K562 treated with DMSO at 1 percent for 24 hours (cell line): ENCODE results near the gene GPR183. TPM values are rescaled to one million over a fixed set of nuclear protein-coding genes. Genes with fewer than 3 reads are reported as not detected.

ENCODE experiments used
- total RNA-seq: library from RNA; unstranded; fragments of 300-600 nt; gene quantifications from 2 replicates; pipeline ENCODE4 v1.2.3, GENCODE V29; 2022; ENCODE audit warnings: low read depth; ENCODE audit not compliant: insufficient read depth

GPR183 gene, protein sequence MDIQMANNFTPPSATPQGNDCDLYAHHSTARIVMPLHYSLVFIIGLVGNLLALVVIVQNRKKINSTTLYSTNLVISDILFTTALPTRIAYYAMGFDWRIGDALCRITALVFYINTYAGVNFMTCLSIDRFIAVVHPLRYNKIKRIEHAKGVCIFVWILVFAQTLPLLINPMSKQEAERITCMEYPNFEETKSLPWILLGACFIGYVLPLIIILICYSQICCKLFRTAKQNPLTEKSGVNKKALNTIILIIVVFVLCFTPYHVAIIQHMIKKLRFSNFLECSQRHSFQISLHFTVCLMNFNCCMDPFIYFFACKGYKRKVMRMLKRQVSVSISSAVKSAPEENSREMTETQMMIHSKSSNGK
- total RNA-seq: not detected in 2 replicates

DNA sequence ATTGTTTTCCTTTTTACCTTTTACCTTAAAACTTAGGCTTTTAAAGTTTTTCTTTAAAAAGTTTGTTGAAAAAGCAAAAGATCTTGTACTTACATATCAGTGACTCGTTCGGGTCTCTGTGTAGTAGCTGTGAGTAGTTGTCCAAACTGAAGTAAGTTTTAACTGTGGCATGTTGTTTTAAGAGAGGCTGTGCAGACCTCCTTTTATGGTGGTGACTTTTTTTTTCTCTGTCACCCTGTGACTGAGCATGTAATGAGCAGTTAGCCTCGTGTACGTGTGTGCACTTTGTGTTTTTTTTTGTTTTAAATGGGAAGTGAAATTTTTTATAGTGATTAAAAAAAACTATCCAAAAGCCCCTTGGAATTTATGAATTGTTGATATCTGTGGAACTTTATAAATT, at the start of gene GPR183:
Gene GPR183, minus strand, starts transcription at position 153 of the 400 bp plus-strand sequence. CDS start 11,254 bp downstream, outside the sequence.

DNA sequence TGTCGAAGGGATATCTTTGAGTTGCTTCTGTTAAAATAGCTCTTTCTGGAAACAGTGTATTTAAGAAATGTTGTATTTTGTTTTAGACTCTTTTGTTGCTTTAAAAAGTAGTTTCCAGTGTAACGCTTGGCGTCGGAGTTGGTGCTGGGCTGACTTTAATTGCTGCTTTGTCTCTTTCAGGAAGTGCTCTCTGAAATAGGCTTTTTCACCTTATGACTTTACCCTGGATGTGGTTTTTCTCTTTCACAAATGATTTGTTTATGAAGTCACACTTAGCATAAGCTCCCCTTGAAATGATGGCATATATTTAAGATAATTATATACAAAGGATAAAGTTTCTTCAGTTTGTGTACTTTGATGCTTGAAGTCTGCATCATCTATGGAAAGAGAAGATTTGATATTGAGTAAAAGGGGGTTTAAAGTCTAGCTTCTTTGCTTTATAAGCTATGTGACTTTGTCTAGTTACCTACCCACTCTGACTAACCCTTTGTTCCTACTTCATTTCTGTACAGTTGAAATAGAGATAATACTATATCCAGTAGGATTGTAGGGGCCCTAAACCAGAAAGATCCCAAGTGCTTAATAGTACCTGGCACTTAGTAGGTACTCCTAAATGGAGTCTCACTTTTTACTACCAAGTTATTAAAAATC, 48.9 kb downstream of the GPR183 start, which contains the start of gene GPR18:
Gene GPR18, minus strand, starts transcription at position 170 of the 651 bp plus-strand sequence. CDS start 2,507 bp downstream, outside the sequence.

Other genes starting within 250 kb of the GPR183 start
- gene UBAC2, start 106.5 kb downstream of the GPR183 start, total RNA-seq: 41.6 and 43.6 TPM in 2 replicates
- gene GPR18, start 49.0 kb downstream of the GPR183 start, total RNA-seq: not detected in 2 replicates
- 32.8 and 37.9 TPM in 2 replicates for gene TM9SF2, start 194.1 kb upstream of the GPR183 start, total RNA-seq